K562 (cell line): ENCODE results near the gene SOWAHD. TPM values are rescaled to one million over a fixed set of nuclear protein-coding genes. Genes with fewer than 3 reads are reported as not detected.

Source experiments
- BCL6 ChIP-seq: fragments of 250-450 bp; sonication (Bioruptor Pico); IDR thresholded peaks from 2 replicates; pipeline ENCODE4 v1.4.0; 2020
- E2F6 ChIP-seq, 2 experiments: IDR thresholded peaks; 2 replicates each; pipeline ENCODE4 v1.6.1; 2011; ENCODE audit warnings: borderline replicate concordance in 1 of 2, control low read depth in 1 of 2, low read depth in 1 of 2, low read length in 1 of 2, mild to moderate bottlenecking in 1 of 2, mixed read lengths in 1 of 2, moderate library complexity in 1 of 2; ENCODE audit not compliant: insufficient read depth in 1 of 2, insufficient read length in 1 of 2, poor library complexity in 1 of 2, severe bottlenecking in 1 of 2; ENCODE audit errors: extremely low read depth in 1 of 2
- ESRRA ChIP-seq: fragments of 450-650 bp; IDR thresholded peaks from 2 replicates; pipeline ENCODE4 v1.6.1; 2014; ENCODE audit warnings: low read depth, mild to moderate bottlenecking, moderate library complexity, borderline replicate concordance
- HMGN3 ChIP-seq: IDR thresholded peaks from 2 replicates; pipeline ENCODE4 v1.6.1; 2011; ENCODE audit warnings: borderline replicate concordance, low read depth, mild to moderate bottlenecking, mixed read lengths, low read length; ENCODE audit not compliant: insufficient read length; ENCODE audit errors: extremely low read depth
- MAZ ChIP-seq, 2 experiments: fragments of 450-650 bp in 1 of 2; sonication (generic) in 1 of 2; formaldehyde crosslinking; IDR thresholded peaks in 1 of 2; conservative IDR thresholded peaks in 1 of 2; 2 replicates each; pipeline versions ENCODE4 v1.4.0 to v1.5.0; 2020; ENCODE audit warnings: mild to moderate bottlenecking in 1 of 2, missing genetic modification reagents in 1 of 2
- NFXL1 ChIP-seq: fragments of 450-650 bp; formaldehyde crosslinking; IDR thresholded peaks from 2 replicates; pipeline ENCODE4 v1.4.0; 2021; ENCODE audit warnings: mild to moderate bottlenecking
- PCBP1 ChIP-seq: fragments of 200-400 bp; formaldehyde crosslinking; IDR thresholded peaks from 2 replicates; pipeline ENCODE4 v1.6.1; 2018; ENCODE audit warnings: mild to moderate bottlenecking, low read depth, low read length; ENCODE audit not compliant: poor library complexity, severe bottlenecking
- PRDM10 ChIP-seq: fragments of 450-650 bp; IDR thresholded peaks from 2 replicates; pipeline ENCODE4 v1.6.1; 2018; ENCODE audit not compliant: partially characterized antibody
- RBFOX2 ChIP-seq: fragments of 200-400 bp; formaldehyde crosslinking; IDR thresholded peaks from 2 replicates; pipeline ENCODE4 v1.6.1; 2017; ENCODE audit warnings: low read depth, mild to moderate bottlenecking, low read length, moderate library complexity
- ZNF263 ChIP-seq: sonication (generic); formaldehyde crosslinking; IDR thresholded peaks from 2 replicates; pipeline ENCODE4 v1.8.0; 2022; ENCODE audit warnings: mild to moderate bottlenecking, missing genetic modification reagents, borderline replicate concordance
- ZNF512 ChIP-seq: IDR thresholded peaks from 2 replicates; pipeline ENCODE4 v1.6.1; 2016; ENCODE audit warnings: missing genetic modification characterization, missing compliant biosample characterization
- polyA plus RNA-seq, 8 experiments: library from polyadenylated mRNA; depleted of rRNA in 4 of 8; stranded (reverse) in 5 of 8; unstranded in 3 of 8; fragments of >200 nt; fragmentation: Nextera tagmentation in 2 of 8; fragmentation: Illumina TruSeq in 1 of 8; extraction: Ambion mirVana in 2 of 8; extraction: Trizol in 1 of 8; gene quantifications; 2 replicates each; pipeline versions ENCODE4 v1.2.1 to v1.2.3, GENCODE V29; 2011 to 2014; ENCODE audit warnings: inconsistent platforms in 1 of 8, missing spikeins in 1 of 8
- total RNA-seq, 7 experiments: library from RNA; depleted of rRNA in 6 of 7; stranded (reverse); fragments of >200 nt in 6 of 7; fragmentation: Illumina TruSeq in 2 of 7; extraction: Trizol in 2 of 7; gene quantifications; 2 replicates each; pipeline versions ENCODE4 v1.2.1 to v1.2.3, GENCODE V29; 2011 to 2021; ENCODE audit warnings: low replicate concordance in 1 of 7
- TF ChIP-seq, protein P1 (sequence below), 2 experiments: IDR thresholded peaks; 2 replicates each; pipeline ENCODE4 v1.6.1; 2012; ENCODE audit warnings: improper control_type of control experiment in 2 of 2, low read depth in 2 of 2, low read length in 2 of 2, borderline replicate concordance in 1 of 2
- TF ChIP-seq, protein P2 (sequence below): sonication (generic); formaldehyde crosslinking; IDR thresholded peaks from 2 replicates; pipeline ENCODE4 v1.9.0; 2022; ENCODE audit warnings: mild to moderate bottlenecking, missing genetic modification reagents

Gene SOWAHD
- total and polyA plus RNA-seq, 9 of the 15 experiments (the other 6 are each of a cell fraction or from before 2014, with no cell fraction given) = 0.13 to 0.29 TPM; not detected in 7

DNA sequence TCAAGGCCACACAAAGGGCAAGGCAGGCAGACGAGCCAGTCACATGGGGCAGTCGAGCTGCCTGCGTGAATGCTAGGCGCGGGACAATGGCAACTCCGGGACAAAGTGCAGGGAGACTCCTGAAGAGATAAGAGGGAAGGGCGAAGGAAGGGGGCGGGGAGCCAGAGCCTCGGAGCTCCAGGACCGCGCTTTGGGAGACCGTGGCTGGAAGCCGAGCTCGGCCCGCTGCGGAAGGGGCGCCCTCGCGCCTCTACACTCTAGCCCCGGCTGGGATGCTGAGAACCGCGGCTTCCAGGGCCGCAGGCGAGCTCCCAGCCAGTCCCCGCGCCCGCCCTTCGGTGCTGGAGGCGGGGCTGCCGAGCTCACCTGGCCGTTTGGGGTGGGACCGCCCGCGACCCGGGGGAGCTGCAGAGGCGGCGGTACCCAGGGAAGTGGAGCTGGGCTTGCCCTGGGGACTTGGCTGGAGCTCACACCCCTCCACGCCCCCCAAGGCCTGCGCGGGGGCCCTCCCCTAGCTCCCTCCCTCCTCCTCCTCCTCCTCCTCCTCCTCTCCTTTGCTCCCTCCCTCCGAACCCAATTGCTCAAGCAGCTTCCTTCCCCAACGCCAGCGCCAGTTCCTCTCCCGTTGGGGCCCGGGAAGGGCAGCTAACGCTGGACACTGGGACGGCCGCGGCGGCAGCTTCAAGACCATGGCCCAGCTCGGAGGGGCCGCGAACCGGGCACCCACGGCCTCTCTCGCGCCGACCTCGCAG lies at the start of gene SOWAHD (continued):
- TF ChIP-seq RBFOX2 (0 out of 2 replicates have a peak, but pooled peaks have one; percentile 19), PRDM10 (peak; percentile 16), PCBP1 (peak; percentile 41), ESRRA (0 out of 2 replicates have a peak, but pooled peaks have one; percentile 25), ZNF512 (tag) (peak; percentile 32; the same call in 1 of the 2 replicates), NFXL1 (no peak), HMGN3 (no peak), BCL6 (CRISPR knock-in tag) (no peak), MAZ (CRISPR knock-in tag; conservative IDR thresholded peaks at IDR 0.05 in 1 of 2, IDR thresholded peaks at IDR 0.05 in 1 of 2) (0 out of 4 replicates have a peak, but pooled peaks of 1 of the 2 experiments have one; percentile 19), E2F6 (IDR thresholded peaks at IDR 0.05; ENCODE audit: borderline replicate concordance in 1 of 2, extremely low read depth in 1 of 2, insufficient read depth in 1 of 2, insufficient read length in 1 of 2, low read depth in 1 of 2, low read length in 1 of 2, poor library complexity in 1 of 2, severe bottlenecking in 1 of 2) (peak in 1 of 2 experiments; percentile 40), ZNF263 (CRISPR knock-in tag) (peak; percentile 89)
- TF ChIP-seq, protein P1, sequence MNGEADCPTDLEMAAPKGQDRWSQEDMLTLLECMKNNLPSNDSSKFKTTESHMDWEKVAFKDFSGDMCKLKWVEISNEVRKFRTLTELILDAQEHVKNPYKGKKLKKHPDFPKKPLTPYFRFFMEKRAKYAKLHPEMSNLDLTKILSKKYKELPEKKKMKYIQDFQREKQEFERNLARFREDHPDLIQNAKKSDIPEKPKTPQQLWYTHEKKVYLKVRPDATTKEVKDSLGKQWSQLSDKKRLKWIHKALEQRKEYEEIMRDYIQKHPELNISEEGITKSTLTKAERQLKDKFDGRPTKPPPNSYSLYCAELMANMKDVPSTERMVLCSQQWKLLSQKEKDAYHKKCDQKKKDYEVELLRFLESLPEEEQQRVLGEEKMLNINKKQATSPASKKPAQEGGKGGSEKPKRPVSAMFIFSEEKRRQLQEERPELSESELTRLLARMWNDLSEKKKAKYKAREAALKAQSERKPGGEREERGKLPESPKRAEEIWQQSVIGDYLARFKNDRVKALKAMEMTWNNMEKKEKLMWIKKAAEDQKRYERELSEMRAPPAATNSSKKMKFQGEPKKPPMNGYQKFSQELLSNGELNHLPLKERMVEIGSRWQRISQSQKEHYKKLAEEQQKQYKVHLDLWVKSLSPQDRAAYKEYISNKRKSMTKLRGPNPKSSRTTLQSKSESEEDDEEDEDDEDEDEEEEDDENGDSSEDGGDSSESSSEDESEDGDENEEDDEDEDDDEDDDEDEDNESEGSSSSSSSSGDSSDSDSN (IDR thresholded peaks at IDR 0.05; ENCODE audit: borderline replicate concordance in 1 of 2, low read depth in 2 of 2, low read length in 2 of 2) = 0 out of 4 replicates have a peak, but pooled peaks of 1 of the 2 experiments have one; percentile 54
- TF ChIP-seq, protein P2, sequence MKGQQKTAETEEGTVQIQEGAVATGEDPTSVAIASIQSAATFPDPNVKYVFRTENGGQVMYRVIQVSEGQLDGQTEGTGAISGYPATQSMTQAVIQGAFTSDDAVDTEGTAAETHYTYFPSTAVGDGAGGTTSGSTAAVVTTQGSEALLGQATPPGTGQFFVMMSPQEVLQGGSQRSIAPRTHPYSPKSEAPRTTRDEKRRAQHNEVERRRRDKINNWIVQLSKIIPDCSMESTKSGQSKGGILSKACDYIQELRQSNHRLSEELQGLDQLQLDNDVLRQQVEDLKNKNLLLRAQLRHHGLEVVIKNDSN (CRISPR knock-in tag) = peak; percentile 54
